Activated CD8-positive, alpha-beta memory T cell treated with anti-CD3 and anti-CD28 coated beads for 36 hours (primary cell): Measurements from ENCODE around the gene XIST. TPM values are rescaled to one million over a fixed set of nuclear protein-coding genes. Genes with fewer than 3 reads are reported as not detected.
"Not testable (repeated sequence)": the region's sequence is repeated elsewhere in the genome, so short reads cannot be mapped to it uniquely, and the experiment has no call there.

Source experiments
- CTCF ChIA-PET: fragments of 350-600 bp; sonication (Branson Sonifier 250); formaldehyde crosslinking; loops from one replicate; lab custom pipeline; 2021; ENCODE audit warnings: antibody characterized with exemption; lab: Charles Lee
- POLR2A ChIA-PET: fragments of 350-600 bp; sonication (Branson Sonifier 250); formaldehyde crosslinking; loops from one replicate; lab custom pipeline; 2021; ENCODE audit warnings: antibody characterized with exemption; lab: Charles Lee
- total RNA-seq, 2 experiments: library from RNA; stranded (reverse); gene quantifications; one replicate each; pipeline ENCODE4 v1.2.3, GENCODE V29; 2021

Gene XIST
- total RNA-seq, 2 experiments from 2014 or later: not detected

DNA sequence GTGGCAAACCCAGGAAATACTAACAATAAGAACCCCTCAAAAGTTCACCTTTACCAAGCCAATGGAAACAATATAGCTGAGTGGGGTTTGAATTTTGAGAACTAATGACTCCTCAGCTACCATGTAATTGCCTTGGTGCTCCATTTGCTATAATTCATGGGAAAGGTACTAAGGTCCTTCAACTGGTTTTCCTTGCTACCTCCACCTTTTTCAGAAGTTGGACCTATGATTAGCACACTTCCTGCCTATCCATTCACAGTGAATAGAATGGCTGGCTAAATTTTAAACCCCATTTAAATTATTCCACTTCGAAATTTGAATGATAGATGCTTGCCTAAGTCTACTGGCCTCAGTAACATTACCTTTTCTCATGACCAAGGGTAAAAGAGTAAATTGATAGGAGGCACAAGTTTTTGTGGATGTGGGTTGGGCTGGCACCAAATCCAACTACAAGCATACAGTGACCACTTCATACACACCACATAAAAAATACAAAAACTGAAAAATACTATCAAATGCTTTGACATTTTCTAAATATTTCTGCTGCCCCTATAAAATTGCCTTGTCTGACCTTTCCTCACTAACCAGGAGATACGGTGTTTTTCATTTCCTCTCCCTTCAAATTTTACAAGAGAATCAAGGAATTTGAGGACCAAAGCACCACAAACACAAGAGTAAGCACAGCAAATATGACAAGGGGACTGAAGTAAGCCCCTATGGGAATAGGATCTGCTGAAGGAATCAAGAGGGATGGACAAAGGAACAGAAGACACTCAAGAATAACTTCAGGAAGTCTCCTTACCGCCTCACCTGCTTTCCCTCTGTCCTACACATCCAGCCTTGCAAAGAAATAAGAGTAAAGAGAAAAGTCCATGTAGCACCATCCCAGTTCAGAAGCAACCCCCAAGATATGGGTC, 34.1 kb downstream of the XIST start:
- CTCF ChIA-PET: no interaction called here
- POLR2A ChIA-PET: no interaction called here

DNA sequence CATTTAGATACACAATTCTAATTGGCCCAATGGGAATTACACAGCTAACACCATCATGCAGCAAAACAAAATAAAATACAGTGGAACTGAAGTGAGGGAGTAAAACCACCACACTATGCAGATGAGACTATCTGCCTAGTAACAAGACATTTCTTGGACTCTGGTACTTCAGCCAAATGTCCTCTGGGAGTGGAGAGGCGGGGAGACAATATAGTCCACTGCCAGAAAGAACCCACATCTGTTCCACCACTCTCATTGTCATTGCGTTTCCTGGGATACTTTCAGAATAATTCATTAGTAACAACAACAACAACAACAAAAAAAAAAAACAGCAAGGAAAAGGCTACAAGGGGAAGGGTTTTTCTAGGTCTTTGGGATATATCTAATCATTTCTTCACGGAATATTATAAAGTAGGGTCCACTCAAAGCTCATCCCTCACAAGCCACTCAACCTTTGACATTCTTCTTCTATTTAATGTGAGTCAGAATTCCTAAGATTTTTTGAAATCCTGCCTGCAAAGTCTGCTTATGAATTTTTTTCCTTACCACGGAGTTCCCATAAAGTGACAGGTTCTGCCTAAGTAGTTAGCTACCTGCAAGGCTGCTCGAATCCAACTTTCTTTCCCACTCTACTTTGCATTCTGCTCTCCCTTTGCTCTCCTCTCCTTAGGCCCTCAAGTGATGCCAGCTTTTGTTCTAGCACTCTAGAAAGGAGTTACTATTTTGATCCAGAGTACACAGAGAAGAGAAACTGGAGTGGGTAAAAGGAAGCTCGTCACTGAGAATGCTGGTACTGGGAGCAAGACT, 34.9 kb downstream of the XIST start:
- ChIA-PET CTCF (no interaction called here), POLR2A (no interaction called here)

DNA sequence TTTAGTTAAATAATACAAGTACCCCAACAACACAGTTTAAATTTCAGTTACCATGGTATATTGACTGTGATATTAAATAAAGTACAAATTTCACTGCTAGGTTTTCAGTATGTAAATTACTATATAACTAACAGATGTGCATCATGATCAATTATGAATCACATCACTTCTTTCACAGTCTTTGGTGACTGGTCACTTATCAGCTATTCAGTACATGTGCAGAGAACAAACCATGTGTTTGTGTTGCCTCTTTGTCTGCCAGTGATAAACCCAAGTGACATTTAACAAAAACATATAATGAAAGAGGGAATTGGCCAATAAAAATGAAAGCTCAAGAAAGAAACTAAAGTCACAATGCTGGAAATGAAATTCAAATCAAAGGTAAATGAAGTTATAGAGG, 40.3 kb downstream of the XIST start:
- ChIA-PET CTCF (no interaction called here), POLR2A (no interaction called here)

DNA sequence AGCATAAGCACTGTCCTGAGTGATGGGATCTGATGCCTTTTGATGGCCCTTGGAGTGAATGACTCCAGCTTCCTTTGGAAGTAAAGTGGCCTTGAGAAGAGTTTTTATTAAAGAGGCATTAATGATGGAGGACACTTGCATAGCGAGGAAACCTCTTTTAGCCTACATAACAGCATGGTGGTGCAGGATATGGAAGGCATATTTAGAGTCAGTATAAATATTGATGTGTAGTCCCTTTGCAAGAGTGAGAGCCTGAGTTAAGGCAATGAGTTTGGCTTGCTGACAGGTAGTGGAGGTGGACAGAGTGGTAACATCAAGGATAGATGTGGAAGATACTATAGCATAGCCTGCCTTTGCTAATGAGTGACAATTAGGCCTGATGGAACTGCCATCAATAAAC, 48.4 kb downstream of the XIST start:
- CTCF ChIA-PET, POLR2A ChIA-PET: not testable (repeated sequence)

DNA sequence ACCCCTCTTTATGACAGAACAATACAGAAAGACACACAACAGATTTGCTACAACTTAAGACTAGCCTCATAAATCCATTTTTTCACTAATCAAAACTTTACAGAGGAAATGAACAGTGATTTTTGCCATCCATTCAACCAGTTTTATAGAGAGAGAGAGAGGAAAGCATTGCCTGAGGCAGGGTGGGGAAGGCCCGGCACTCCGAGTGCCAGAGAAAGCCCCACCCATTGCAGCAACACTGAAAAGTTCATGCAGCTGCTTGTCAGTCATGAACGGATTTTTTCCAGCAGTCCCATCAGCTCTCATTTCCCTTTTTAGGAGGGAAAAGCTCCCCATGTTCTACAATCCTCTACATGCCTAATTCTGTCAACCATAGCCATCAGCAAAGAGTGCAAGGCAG, 52.6 kb downstream of the XIST start:
- CTCF ChIA-PET: no interaction called here
- POLR2A ChIA-PET: no interaction called here

DNA sequence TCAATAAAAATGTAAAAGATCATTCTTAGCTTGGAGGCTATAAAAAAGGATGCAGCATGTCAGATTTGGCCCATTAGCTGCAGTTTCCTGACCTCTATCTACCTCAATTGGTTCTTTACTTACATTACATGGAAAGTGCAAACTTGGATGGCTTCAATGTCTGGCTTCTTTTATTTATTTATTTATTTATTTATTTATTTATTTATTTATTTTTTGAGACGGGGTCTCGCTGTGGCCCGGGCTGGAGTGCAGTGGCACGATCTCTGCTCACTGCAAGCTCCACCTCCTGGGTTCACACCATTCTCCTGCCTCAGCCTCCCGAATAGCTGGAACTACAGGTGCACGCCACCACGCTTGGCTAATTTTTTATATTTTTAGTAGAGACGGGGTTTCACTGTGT, 60.0 kb downstream of the XIST start:
- CTCF ChIA-PET, POLR2A ChIA-PET: not testable (repeated sequence)

DNA sequence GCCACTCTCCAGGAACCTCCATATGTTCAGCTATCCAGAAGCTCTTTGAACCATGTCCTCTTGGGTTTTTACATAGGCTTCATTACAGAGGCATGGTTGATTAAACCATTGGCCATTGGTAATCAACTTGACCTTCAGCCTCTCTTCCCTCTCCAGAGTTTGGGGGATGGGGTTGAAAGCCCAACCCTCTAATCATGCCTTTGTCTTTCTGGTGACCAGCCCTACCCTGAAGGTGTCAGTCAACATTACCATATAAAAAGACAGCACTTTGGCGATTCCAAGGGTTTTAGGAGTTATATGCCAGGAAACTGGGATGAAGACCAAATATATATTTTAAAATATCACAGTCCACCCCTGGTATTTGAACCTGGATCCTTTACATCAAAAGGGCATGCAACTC, 67.0 kb downstream of the XIST start:
- POLR2A ChIA-PET: no interaction called here
- CTCF ChIA-PET: no interaction called here
